Osteoblast (primary cell): Measurements from ENCODE around the gene TLR6. TPM values are rescaled to one million over a fixed set of nuclear protein-coding genes. Genes with fewer than 3 reads are reported as not detected.

Experiments
- DNase-seq: peaks from one replicate; pipeline ENCODE4 v3.0.0; 2011; ENCODE audit warnings: low spot score, mixed read lengths; ENCODE audit not compliant: insufficient read length; ENCODE audit errors: missing footprints
- H2AFZ ChIP-seq: 2 replicates; pipeline ENCODE4 v1.6.0; 2011; ENCODE audit warnings: mild to moderate bottlenecking, low read length
- H3K27ac ChIP-seq: 2 replicates; pipeline ENCODE4 v1.5.1; 2011; ENCODE audit warnings: mild to moderate bottlenecking, low read depth, low read length, moderate library complexity
- H3K27me3 ChIP-seq: 2 replicates; pipeline ENCODE4 v1.6.0; 2012; ENCODE audit warnings: mild to moderate bottlenecking, control low read depth, inconsistent platforms, low read length, moderate library complexity; ENCODE audit not compliant: insufficient read depth
- H3K36me3 ChIP-seq: 2 replicates; pipeline ENCODE4 v1.5.1; 2011; ENCODE audit warnings: mild to moderate bottlenecking, low read length, control low read depth, moderate library complexity; ENCODE audit not compliant: insufficient read depth
- H3K4me1 ChIP-seq: 2 replicates; pipeline ENCODE4 v1.5.1; 2011; ENCODE audit warnings: mild to moderate bottlenecking, low read length, control low read depth, moderate library complexity; ENCODE audit not compliant: insufficient read depth
- H3K4me2 ChIP-seq: 2 replicates; pipeline ENCODE4 v1.6.0; 2011; ENCODE audit warnings: mild to moderate bottlenecking, low read length; ENCODE audit not compliant: insufficient read depth
- H3K4me3 ChIP-seq: fragments of 200-600 bp; sonication (generic); 3 replicates; pipeline ENCODE4 v1.5.1; 2012; ENCODE audit warnings: mild to moderate bottlenecking, low read length, inconsistent platforms; ENCODE audit not compliant: insufficient read depth
- H3K79me2 ChIP-seq: 2 replicates; pipeline ENCODE4 v1.6.0; 2012; ENCODE audit warnings: mild to moderate bottlenecking, low read length, control low read depth, inconsistent platforms; ENCODE audit not compliant: insufficient read depth
- H3K9me3 ChIP-seq: 2 replicates; pipeline ENCODE4 v1.5.1; 2011; ENCODE audit warnings: low read depth, low read length, control low read depth
- H4K20me1 ChIP-seq: 2 replicates; pipeline ENCODE4 v1.6.0; 2012; ENCODE audit warnings: mild to moderate bottlenecking, low read length, control low read depth; ENCODE audit not compliant: insufficient read depth
- CTCF ChIP-seq: IDR thresholded peaks from 2 replicates; pipeline ENCODE4 v1.5.1; 2011; ENCODE audit warnings: mild to moderate bottlenecking, low read depth, low read length, moderate library complexity; ENCODE audit errors: extremely low read depth
- small RNA-seq: library from RNA; depleted of rRNA; stranded (forward); fragments of <200 nt; gene quantifications from one replicate; pipeline ENCODE3, GENCODE V24; 2012
- total RNA-seq: library from RNA; depleted of rRNA; stranded (reverse); fragments of >200 nt; gene quantifications from 2 replicates; pipeline ENCODE4 v1.2.3, GENCODE V29; 2012

TLR6 gene
- total RNA-seq, 1 donor: 5.1 TPM

- Histone ChIP-seq H3K4me1 (no peaks in the 10 kb centered on the region), H3K27me3 (no peaks in the 10 kb centered on the region), H3K36me3 (no peaks in the 10 kb centered on the region), H3K79me2 (no peaks in the 10 kb centered on the region), H3K4me2 (no peak overlapping the region), H3K27ac (no peak overlapping the region), H4K20me1 (no peaks in the 10 kb centered on the region), H2AFZ (no peak overlapping the region), H3K9me3 (no peaks in the 10 kb centered on the region), H3K4me3 (no peak overlapping the region)
- DNase-seq: no peak
- no peak for TF ChIP-seq CTCF
Measured at GRCh38 chr4:38775326-38775725, 81.3 kb downstream of the TLR6 start.

GRCh38 chr4:38774181-38774955 is 82.2 kb downstream of the TLR6 start:
- H3K4me2 ChIP-seq: no peak overlapping the region
- H4K20me1 ChIP-seq: no peaks in the 10 kb centered on the region
- no peak for TF ChIP-seq CTCF
- H3K9me3 ChIP-seq: no peaks in the 10 kb centered on the region
- no peak for DNase-seq
- no peak overlapping the region for H2AFZ ChIP-seq
- no peaks in the 10 kb centered on the region for H3K36me3 ChIP-seq
- no peak overlapping the region for H3K27ac ChIP-seq
- H3K4me3 ChIP-seq: no peak overlapping the region
- no peaks in the 10 kb centered on the region for H3K79me2 ChIP-seq
- no peaks in the 10 kb centered on the region for H3K27me3 ChIP-seq
- no peaks in the 10 kb centered on the region for H3K4me1 ChIP-seq

Small RNA genes lying within 50 kb of the gene (small RNA-seq; reads per million reads assigned to genes)
- gene MIR574: 88.4 reads per million, percentile 97 among the genes with 10 or more reads in this experiment

Other genes with a start within 250 kb of the TLR6 start
- 25.3 and 27.7 TPM in 2 replicates for gene KLF3, start 192.6 kb downstream of the TLR6 start, total RNA-seq
- gene TLR10, start 73.8 kb downstream of the TLR6 start, total RNA-seq: under 0.01 TPM in 1 of 2 replicates, not detected in the other
- gene TLR1, start 52.0 kb downstream of the TLR6 start, total RNA-seq: 2.4 and 3.3 TPM in 2 replicates
- gene FAM114A1, start 11.0 kb upstream of the TLR6 start, total RNA-seq: 352 and 392 TPM in 2 replicates
- gene TMEM156, start 175.6 kb upstream of the TLR6 start, total RNA-seq: under 0.01 TPM in 1 of 2 replicates, not detected in the other
- 65.1 and 95.5 TPM in 2 replicates for gene KLHL5, start 205.4 kb upstream of the TLR6 start, total RNA-seq